ENCODE measurements around the gene NLRP1. TPM values are rescaled to one million over a fixed set of nuclear protein-coding genes. Genes with fewer than 3 reads are reported as not detected.

Gene NLRP1
- total and polyA plus RNA-seq, 5 experiments from 2014 or later = 18.4 to 370 (median 47.9) TPM

DNA sequence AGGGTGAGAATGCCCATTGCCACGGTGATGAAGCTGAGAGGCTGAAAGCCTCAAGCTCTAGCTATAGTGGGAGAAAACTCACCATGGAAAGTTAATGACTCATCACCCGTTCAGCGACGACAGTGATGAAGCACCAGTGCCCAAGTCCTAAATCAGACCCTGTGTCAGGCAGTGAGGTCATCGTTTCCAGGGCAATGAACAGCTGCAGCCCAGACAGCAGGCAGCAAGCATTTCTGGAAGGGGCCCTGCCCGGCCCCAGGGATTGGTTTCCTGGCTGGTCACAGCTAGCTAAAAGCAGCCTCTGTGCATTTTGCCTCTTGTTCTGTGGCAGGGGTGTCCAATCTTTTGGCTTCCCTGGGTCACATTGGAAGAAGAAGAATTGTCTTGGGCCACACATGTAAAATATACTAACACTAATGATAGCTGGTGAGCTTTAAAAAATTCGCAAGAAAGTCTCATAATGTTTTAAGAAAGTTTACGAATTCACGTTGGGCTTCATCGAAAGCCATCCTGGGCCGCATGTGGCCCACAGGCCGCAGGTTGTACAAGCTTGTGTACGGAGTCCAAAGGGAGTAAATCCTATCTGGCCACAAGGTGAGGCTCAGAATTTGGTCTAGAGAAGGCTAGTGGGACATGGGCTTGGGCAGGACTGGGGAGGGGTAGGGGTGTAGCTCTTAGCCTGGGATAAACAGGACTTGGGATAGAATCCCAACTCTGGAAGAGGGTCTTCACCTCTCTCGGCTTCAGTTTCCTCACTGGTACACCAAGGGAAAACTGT lies 57.3 kb downstream of the NLRP1 start:
- Mint-ChIP-seq H3K27ac (peak overlapping the region in 4 of 10 donors; percentile 22 to 80 (median 42)), H3K27me3 (no peaks in the 10 kb centered on the region), H3K9me3 (no peaks in the 10 kb centered on the region), H3K4me3 (no peak overlapping the region), H3K4me1 (peaks cover 0 to 3% (median under 1%) of the 10 kb centered on the region in 4 donors), H3K36me3 (peaks cover 0 to 97% (median 26%) of the 10 kb centered on the region in 3 donors)
- ATAC-seq = peak in 1 of 2 donors; percentile 23
- no peak for DNase-seq
- POLR2A ChIA-PET = interaction anchor here (0.8 kb wide), 1 partner anchor 22 kb away, joined by 3 read pairs; no protein-coding TSS in a partner anchor

DNA sequence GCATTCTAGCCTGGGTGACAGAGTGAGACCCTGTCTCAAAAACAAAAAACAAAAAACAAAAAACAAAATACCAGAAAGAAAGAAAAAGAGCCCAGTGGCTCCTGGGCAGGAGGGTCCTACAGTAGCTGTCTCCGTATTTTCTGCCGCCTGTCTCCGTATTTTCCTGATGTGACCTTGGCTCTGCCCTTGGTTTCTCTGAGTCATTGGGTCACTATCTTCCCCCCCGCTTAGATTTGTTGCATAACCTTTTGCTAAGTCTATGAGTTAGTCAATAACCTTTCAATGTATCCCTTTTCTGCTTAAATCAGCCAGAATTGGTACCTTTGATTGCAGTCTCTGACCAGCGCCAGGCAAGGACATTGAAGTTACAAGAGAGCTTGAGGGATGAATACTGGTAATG lies 61.1 kb downstream of the NLRP1 start:
- peaks cover 0 to 3% (median under 1%) of the 10 kb centered on the region in 4 donors for H3K4me1 Mint-ChIP-seq
- DNase-seq (no peak), ATAC-seq (no peak)
- POLR2A ChIA-PET = interaction anchor here (0.6 kb wide), 1 partner anchor 10 kb away, joined by 4 read pairs; no protein-coding TSS in a partner anchor
- H3K9me3 Mint-ChIP-seq = no peaks in the 10 kb centered on the region
- H3K4me3 Mint-ChIP-seq = no peak overlapping the region
- H3K27me3 Mint-ChIP-seq = no peaks in the 10 kb centered on the region
- peak overlapping the region in 6 of 10 donors; percentile 8 to 79 (median 34) for H3K27ac Mint-ChIP-seq
- peaks cover 0 to 83% (median 21%) of the 10 kb centered on the region in 3 donors for H3K36me3 Mint-ChIP-seq

DNA sequence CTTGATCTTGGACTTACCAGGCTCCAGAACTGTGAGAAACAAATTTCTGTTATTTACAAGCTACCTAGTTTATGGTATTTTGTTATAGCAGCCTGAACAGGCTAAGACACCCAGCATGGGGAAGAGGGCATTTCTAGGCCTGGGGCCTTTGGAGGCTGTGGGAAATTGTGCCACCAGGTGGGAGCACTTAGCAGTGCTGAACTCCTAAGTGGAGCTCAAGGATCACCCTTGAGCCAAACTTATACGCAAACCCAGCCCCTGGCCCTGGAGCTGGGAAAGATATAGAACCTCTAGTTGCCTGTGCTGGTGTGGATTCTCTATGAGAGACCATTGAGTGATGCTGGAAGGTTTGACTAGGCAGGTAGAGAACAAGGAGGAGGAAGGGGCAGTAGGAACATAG lies 61.8 kb downstream of the NLRP1 start:
- H3K4me1 Mint-ChIP-seq = peaks cover 0 to 5% (median 3%) of the 10 kb centered on the region in 4 donors

DNA sequence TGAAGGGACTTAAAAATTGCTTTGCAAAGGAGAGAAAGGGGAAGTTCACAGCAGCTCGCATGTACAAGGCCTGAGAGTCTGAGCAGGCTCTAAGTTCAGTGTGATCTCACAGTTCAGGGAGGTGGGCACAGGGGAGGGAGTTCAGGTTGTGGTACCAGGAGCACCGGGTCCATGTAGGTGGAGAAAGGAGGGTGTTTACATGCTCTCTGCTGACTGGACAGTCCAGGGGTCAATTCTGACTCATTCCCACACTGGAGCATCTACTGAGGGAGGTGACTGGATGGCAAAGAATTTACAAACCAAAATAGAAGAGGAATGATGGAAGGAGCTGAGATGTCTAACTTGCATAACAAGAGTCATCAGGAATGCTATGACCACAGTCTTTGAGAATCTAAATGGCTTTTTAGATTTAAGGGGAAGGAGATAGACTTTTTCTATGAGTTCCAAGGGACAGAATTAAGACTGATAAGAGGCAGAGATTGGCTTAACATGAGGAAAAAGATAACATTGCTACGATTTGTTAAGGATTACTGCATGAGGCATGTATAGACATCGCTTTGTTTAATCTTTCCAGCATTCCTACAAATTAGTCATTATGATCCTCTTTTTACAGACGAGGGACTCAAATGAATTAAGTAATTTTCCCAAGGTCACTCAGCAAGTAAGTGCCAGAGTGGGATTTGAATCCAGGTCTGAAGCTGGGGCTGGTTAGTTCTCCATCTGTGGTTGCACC lies 68.1 kb downstream of the NLRP1 start:
- peaks cover 0 to 9% (median 0%) of the 10 kb centered on the region in 9 donors for H3K9me3 Mint-ChIP-seq
- peaks cover 0 to 68% (median 26%) of the 10 kb centered on the region in 3 donors for H3K36me3 Mint-ChIP-seq
- peak overlapping the region in 9 of 10 donors; percentile 43 to 89 (median 66) for H3K27ac Mint-ChIP-seq
- H3K4me1 Mint-ChIP-seq = peaks cover 25 to 39% (median 33%) of the 10 kb centered on the region in 4 donors
- H3K4me3 Mint-ChIP-seq = no peak overlapping the region
- POLR2A ChIA-PET = interaction anchor here (1.5 to 1.8 kb wide), 2 partner anchors 16 to 19 kb away, joined by 3 to 4 read pairs; no protein-coding TSS in a partner anchor
- no peaks in the 10 kb centered on the region for H3K27me3 Mint-ChIP-seq
- ATAC-seq (no peak), DNase-seq (no peak)

More for the DNA sequence above, 61.8 kb downstream of the NLRP1 start:
- DNase-seq (no peak), ATAC-seq (no peak)
- POLR2A ChIA-PET = no interaction called here
- no peak overlapping the region for H3K4me3 Mint-ChIP-seq
- H3K27me3 Mint-ChIP-seq = no peaks in the 10 kb centered on the region
- H3K27ac Mint-ChIP-seq = peak overlapping the region in 6 of 10 donors; percentile 47 to 79 (median 58)
- no peaks in the 10 kb centered on the region for H3K9me3 Mint-ChIP-seq
- H3K36me3 Mint-ChIP-seq = peaks cover 0 to 83% (median 21%) of the 10 kb centered on the region in 3 donors

DNA sequence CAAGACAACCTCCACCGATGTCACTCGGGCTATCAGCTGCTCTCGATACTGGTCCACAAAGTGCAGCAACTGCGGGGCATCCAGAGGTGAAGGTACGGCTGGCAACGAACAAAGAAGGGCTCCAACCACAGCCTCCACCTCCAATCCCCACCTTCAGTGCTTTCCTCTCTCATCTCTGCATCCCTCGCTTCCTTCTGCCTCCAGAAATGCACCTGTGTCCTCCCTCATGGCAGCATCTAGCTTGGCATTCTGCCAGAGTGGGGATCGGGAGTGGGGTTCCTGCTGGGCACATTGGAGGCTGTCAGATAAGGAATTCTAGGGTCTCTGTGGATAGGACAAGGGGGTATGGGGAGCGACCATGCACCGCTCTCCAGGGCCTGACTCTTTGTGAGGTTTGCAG lies 69.3 kb downstream of the NLRP1 start:
- Mint-ChIP-seq H3K27ac (peak overlapping the region in 9 of 10 donors; percentile 40 to 79 (median 48)), H3K4me3 (peak overlapping the region in 2 of 10 donors; percentile 20 to 45)
- POLR2A ChIA-PET = interaction anchor here (0.6 to 1.8 kb wide), 5 partner anchors 15 to 1127 kb away, joined by 3 to 5 read pairs (median 3); partner anchors contain the start of gene DHX33

DNA sequence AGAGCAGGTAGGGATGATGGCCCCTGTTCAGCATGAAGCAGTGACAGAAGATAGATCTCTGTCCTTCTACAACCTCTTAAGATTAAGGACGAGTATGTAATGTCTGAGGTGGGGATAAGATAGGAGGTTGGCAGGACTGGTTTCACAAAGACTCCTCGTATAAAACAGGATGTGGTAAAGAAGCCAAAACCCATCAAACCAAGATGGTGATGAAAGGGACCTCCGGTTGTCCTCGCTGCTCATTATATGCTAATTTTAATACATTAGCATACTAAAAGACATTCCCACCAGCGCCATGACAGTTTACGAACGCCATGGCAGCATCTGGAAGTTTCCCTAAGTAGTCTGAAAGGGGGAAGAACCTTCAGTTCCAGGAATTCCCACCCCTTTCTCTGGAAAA lies 70.7 kb downstream of the NLRP1 start:
- Mint-ChIP-seq H3K4me3 (peak overlapping the region in 9 of 10 donors; percentile 25 to 80 (median 64)), H3K4me1 (peaks cover 23 to 45% (median 35%) of the 10 kb centered on the region in 4 donors), H3K9me3 (peaks cover 0 to 9% (median 0%) of the 10 kb centered on the region in 9 donors), H3K27ac (peak overlapping the region; percentile 49 to 91 (median 72)), H3K36me3 (peaks cover 0 to 68% (median 32%) of the 10 kb centered on the region in 3 donors), H3K27me3 (no peaks in the 10 kb centered on the region)
- POLR2A ChIA-PET = interaction anchor here (1.5 to 2.0 kb wide), 2 partner anchors 13 to 28 kb away, joined by 5 to 9 read pairs; partner anchors contain the start of gene DERL2
- DNase-seq = peak in 4 of 10 donors; percentile 15 to 73 (median 58)
- ATAC-seq = peak; percentile 89 to 99

More for the DNA sequence above, 69.3 kb downstream of the NLRP1 start:
- peaks cover 0 to 9% (median 0%) of the 10 kb centered on the region in 9 donors for H3K9me3 Mint-ChIP-seq
- peaks cover 0 to 62% (median 27%) of the 10 kb centered on the region in 3 donors for H3K36me3 Mint-ChIP-seq
- no peak for ATAC-seq
- DNase-seq = no peak
- H3K27me3 Mint-ChIP-seq = no peaks in the 10 kb centered on the region
- H3K4me1 Mint-ChIP-seq = peaks cover 23 to 45% (median 35%) of the 10 kb centered on the region in 4 donors

DNA sequence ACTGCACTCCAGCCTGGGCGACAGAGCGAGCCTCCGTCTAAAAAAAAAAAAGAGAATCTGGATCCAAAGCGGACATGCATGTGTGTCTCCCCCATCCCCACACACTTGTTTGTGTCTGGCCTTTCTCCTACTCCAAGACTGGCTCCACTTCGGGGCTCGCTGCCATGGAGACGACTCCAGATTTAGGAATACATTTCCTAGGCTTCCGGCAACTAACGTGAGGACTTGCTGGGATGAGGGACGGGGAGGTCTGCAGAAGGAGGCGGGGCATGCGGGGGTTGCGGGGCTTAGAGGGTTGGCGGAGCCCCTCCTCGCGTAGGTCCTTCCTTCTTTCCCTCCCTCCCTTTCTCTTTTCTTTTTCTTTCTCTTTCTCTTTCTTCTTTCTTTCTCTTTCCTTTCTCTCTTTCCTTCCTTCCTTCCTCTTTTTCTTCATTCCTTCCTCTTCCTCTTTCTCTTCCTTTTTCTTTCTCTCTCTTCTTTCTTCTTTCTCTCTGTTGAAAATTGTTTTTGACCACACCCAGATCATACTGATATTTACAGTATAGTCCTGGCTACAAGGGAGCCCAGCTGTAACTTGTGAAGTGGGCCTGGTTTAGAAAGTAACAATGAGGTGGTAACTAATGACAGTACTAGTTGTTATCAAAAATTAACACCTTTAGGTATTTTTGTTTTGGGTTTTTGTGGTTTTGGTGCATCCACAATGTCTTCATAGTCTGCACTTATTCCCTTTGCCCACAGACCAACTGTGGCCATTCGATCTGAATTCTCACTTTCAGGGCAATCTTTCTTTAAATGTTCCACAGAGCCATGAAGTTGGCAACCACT lies 72.7 kb downstream of the NLRP1 start:
- peaks cover 0 to 59% (median 32%) of the 10 kb centered on the region in 3 donors for H3K36me3 Mint-ChIP-seq
- POLR2A ChIA-PET = interaction anchor here (1.1 to 1.5 kb wide), 2 partner anchors 11 to 26 kb away, joined by 3 to 5 read pairs; partner anchors contain the start of gene DERL2
- peak overlapping the region in 3 of 10 donors; percentile 32 to 46 (median 45) for H3K4me3 Mint-ChIP-seq
- no peaks in the 10 kb centered on the region for H3K27me3 Mint-ChIP-seq
- H3K27ac Mint-ChIP-seq = peak overlapping the region in 8 of 10 donors; percentile 4 to 82 (median 68)
- H3K4me1 Mint-ChIP-seq = peaks cover 20 to 42% (median 35%) of the 10 kb centered on the region in 4 donors
- ATAC-seq (no peak), DNase-seq (peak in 1 of 10 donors; percentile 13)
- H3K9me3 Mint-ChIP-seq = peaks cover 0 to 9% (median 0%) of the 10 kb centered on the region in 9 donors

DNA sequence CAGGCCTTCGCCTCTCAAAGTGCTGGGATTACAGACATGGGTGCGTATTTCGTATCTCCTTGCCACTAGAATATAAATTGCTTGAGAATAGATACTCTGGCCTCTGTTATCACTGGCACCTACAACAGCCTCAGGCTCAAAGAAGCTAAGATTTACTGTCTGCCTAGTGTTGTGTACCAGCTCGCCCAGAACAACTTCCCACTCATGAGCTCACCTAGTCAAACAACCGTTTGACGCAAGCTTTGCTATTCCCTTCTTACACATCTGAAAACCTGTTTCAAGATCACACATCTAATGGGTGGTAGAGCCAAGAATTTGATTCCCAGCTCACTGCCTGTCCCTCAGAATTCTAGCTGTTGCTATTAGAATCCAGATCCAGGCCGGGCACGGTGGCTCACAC lies 73.5 kb downstream of the NLRP1 start:
- no peaks in the 10 kb centered on the region for H3K27me3 Mint-ChIP-seq
- H3K4me1 Mint-ChIP-seq = peaks cover 17 to 42% (median 35%) of the 10 kb centered on the region in 4 donors
- peaks cover 0 to 9% (median 0%) of the 10 kb centered on the region in 9 donors for H3K9me3 Mint-ChIP-seq
- peak overlapping the region in 1 of 10 donors; percentile 25 for H3K4me3 Mint-ChIP-seq
- ATAC-seq (no peak), DNase-seq (no peak)
- peaks cover 0 to 59% (median 32%) of the 10 kb centered on the region in 3 donors for H3K36me3 Mint-ChIP-seq
- no peak overlapping the region for H3K27ac Mint-ChIP-seq
- POLR2A ChIA-PET = interaction anchor here (1.1 kb wide), 1 partner anchor 10 kb away, joined by 3 read pairs; a partner anchor contains a TSS

DNA sequence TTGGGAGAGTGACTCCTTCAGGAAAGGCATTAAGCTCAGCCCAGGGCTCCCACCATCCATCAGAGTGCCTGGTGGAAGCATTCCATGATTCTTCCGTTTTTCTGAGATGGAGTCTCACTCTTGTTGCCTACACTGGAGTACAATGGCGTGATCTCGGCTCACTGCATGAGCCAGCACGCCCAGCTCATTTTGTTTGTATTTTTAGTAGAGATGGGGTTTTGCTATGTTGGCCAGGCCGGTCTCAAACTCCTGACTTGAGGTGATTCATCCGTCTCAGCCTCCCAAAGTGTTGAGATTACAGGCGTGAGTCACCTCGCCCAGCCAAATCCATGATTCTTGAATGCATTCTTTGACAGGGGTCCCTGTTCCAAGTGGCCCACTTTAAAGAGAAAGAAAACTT lies 74.8 kb downstream of the NLRP1 start:
- H3K36me3 Mint-ChIP-seq = peaks cover 0 to 55% (median 27%) of the 10 kb centered on the region in 3 donors
- peaks cover 13 to 36% (median 31%) of the 10 kb centered on the region in 4 donors for H3K4me1 Mint-ChIP-seq
- peak overlapping the region in 3 of 10 donors; percentile 4 to 59 (median 34) for H3K27ac Mint-ChIP-seq
- no peak overlapping the region for H3K4me3 Mint-ChIP-seq
- peaks cover 0 to 9% (median 0%) of the 10 kb centered on the region in 9 donors for H3K9me3 Mint-ChIP-seq
- H3K27me3 Mint-ChIP-seq = no peaks in the 10 kb centered on the region
- POLR2A ChIA-PET = interaction anchor here (0.5 kb wide), 1 partner anchor 23 kb away, joined by 3 read pairs; the partner anchor contains the start of gene MIS12
- ATAC-seq (no peak), DNase-seq (no peak)

DNA sequence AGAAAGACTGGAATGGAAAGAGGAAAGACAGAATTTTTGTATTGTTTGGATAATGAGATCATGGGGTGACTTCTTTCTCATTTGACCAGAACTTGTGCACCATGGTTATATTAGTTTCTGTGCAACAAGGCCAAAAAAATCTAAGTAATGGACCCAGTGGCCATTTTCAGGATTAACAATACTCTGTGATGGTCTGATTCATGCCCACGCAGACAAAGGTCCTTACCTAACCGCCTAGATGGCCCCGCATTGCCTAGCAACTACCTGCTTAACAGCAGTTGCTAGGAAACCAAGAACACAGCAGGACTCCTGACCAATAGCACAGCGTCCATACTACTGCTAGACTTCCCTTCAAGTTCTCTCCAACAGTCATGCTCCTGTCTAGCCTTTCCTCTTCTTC lies 75.5 kb downstream of the NLRP1 start:
- Mint-ChIP-seq H3K27me3 (no peaks in the 10 kb centered on the region), H3K27ac (peak overlapping the region in 2 of 10 donors; percentile 53 to 59), H3K4me3 (peak overlapping the region in 1 of 10 donors; percentile 57), H3K4me1 (peaks cover 10 to 31% (median 26%) of the 10 kb centered on the region in 4 donors), H3K36me3 (peaks cover 0 to 57% (median 23%) of the 10 kb centered on the region in 3 donors), H3K9me3 (peaks cover 0 to 9% (median 0%) of the 10 kb centered on the region in 9 donors)
- ATAC-seq (no peak), DNase-seq (no peak)
- POLR2A ChIA-PET = no interaction called here

DNA sequence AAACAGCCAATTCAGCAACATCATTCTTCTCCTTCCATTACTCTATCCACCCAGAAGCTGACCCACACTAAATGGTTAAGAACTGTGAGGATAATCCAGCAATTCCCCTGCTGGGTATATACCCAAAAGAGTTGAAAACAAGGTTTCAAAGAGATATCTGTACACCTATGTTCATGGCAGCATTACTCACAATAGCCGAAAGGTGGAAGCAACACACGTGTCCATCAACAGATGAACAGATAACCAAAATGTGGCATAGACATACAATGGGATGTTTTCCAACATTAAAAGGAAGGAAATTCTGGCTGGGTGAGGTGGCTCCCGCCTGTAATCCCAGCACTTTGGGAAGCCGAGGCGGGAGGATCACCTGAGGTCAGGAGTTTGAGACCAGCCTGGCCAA lies 78.0 kb downstream of the NLRP1 start:
- H3K27me3 Mint-ChIP-seq = no peaks in the 10 kb centered on the region
- POLR2A ChIA-PET = no interaction called here

More for the DNA sequence above, 78.0 kb downstream of the NLRP1 start:
- Mint-ChIP-seq H3K36me3 (peaks cover 0 to 65% (median 11%) of the 10 kb centered on the region in 3 donors), H3K27ac (no peak overlapping the region), H3K9me3 (peaks cover 0 to under 1% (median 0%) of the 10 kb centered on the region in 9 donors), H3K4me1 (peaks cover under 1 to 9% (median 7%) of the 10 kb centered on the region in 4 donors), H3K4me3 (no peak overlapping the region)
- DNase-seq (no peak), ATAC-seq (no peak)

Measured in naive thymus-derived CD8-positive, alpha-beta T cell (primary cell).